Astrocyte (in vitro differentiated cells and primary cell): Measurements from ENCODE around the gene VRK3.

Source experiments
- CTCF ChIP-seq: IDR thresholded peaks from 2 replicates; pipeline ENCODE4 v1.5.1; 2011; ENCODE audit warnings: low read depth, mild to moderate bottlenecking, inconsistent platforms, low read length, moderate library complexity; ENCODE audit not compliant: insufficient read depth
- EZH2 ChIP-seq: IDR thresholded peaks from 2 replicates; pipeline ENCODE4 v1.6.1; 2012; ENCODE audit warnings: mild to moderate bottlenecking, low read length, inconsistent platforms; ENCODE audit not compliant: insufficient read depth

- TF ChIP-seq CTCF (peak; percentile 40), EZH2 (no peak)
Measured at GRCh38 chr19:50046649-50047503, 21.7 kb upstream of the VRK3 start.
